ENCODE data around the gene LDLRAD4.
"Not testable (repeated sequence)": the region's sequence is repeated elsewhere in the genome, so short reads cannot be mapped to it uniquely, and the experiment has no call there.

LDLRAD4 gene

GRCh38 chr18:13338318-13338717, 119.8 kb downstream of the LDLRAD4 start:
- no peak for DNase-seq (ENCODE audit: low read depth)

- no peak for DNase-seq (ENCODE audit: low read depth)
Measured at GRCh38 chr18:13339653-13340052, 121.1 kb downstream of the LDLRAD4 start.

GRCh38 chr18:13346449-13346848, 127.9 kb downstream of the LDLRAD4 start:
- not testable (repeated sequence) for DNase-seq (ENCODE audit: low read depth)

GRCh38 chr18:13353084-13353823, 134.7 kb downstream of the LDLRAD4 start:
- DNase-seq (ENCODE audit: low read depth), result no peak

GRCh38 chr18:13354402-13354801, 135.8 kb downstream of the LDLRAD4 start:
- DNase-seq (ENCODE audit: low read depth), result no peak

GRCh38 chr18:13356032-13356431, 137.5 kb downstream of the LDLRAD4 start:
- DNase-seq (ENCODE audit: low read depth), result no peak

- no peak for DNase-seq (ENCODE audit: low read depth)
Measured at GRCh38 chr18:13357289-13357688, 138.7 kb downstream of the LDLRAD4 start.

GRCh38 chr18:13359210-13359609, 140.7 kb downstream of the LDLRAD4 start:
- no peak for DNase-seq (ENCODE audit: low read depth)

GRCh38 chr18:13361431-13361830, 142.9 kb downstream of the LDLRAD4 start:
- no peak for DNase-seq (ENCODE audit: low read depth)

- no peak for DNase-seq (ENCODE audit: low read depth)
Measured at GRCh38 chr18:13362051-13362450, 143.5 kb downstream of the LDLRAD4 start.

- no peak for DNase-seq (ENCODE audit: low read depth)
Measured at GRCh38 chr18:13362607-13363006, 144.0 kb downstream of the LDLRAD4 start.

- no peak for DNase-seq (ENCODE audit: low read depth)
Measured at GRCh38 chr18:13363359-13363758, 144.8 kb downstream of the LDLRAD4 start.

GRCh38 chr18:13364721-13365205, 146.2 kb downstream of the LDLRAD4 start:
- DNase-seq (ENCODE audit: low read depth), result no peak

- DNase-seq (ENCODE audit: low read depth), result no peak
Measured at GRCh38 chr18:13366131-13366530, 147.6 kb downstream of the LDLRAD4 start.

- DNase-seq (ENCODE audit: low read depth), result no peak
Measured at GRCh38 chr18:13366541-13366940, 148.0 kb downstream of the LDLRAD4 start.

- no peak for DNase-seq (ENCODE audit: low read depth)
Measured at GRCh38 chr18:13366962-13367892, 148.7 kb downstream of the LDLRAD4 start.

- no peak for DNase-seq (ENCODE audit: low read depth)
Measured at GRCh38 chr18:13368080-13368813, 149.7 kb downstream of the LDLRAD4 start.

- no peak for DNase-seq (ENCODE audit: low read depth)
Measured at GRCh38 chr18:13369353-13369752, 150.8 kb downstream of the LDLRAD4 start.

- no peak for DNase-seq (ENCODE audit: low read depth)
Measured at GRCh38 chr18:13369756-13370510, 151.4 kb downstream of the LDLRAD4 start.

GRCh38 chr18:13370995-13371625, 152.6 kb downstream of the LDLRAD4 start:
- no peak for DNase-seq (ENCODE audit: low read depth)
